Activated CD8-positive, alpha-beta memory T cell treated with anti-CD3 and anti-CD28 coated beads for 36 hours (primary cell): ENCODE measurements around the gene HS6ST2. TPM values are rescaled to one million over a fixed set of nuclear protein-coding genes. Genes with fewer than 3 reads are reported as not detected.

Experiments
- CTCF ChIA-PET: fragments of 350-600 bp; sonication (Branson Sonifier 250); formaldehyde crosslinking; loops from one replicate; lab custom pipeline; 2021; ENCODE audit warnings: antibody characterized with exemption; lab: Charles Lee
- POLR2A ChIA-PET: fragments of 350-600 bp; sonication (Branson Sonifier 250); formaldehyde crosslinking; loops from one replicate; lab custom pipeline; 2021; ENCODE audit warnings: antibody characterized with exemption; lab: Charles Lee
- total RNA-seq, 2 experiments: library from RNA; stranded (reverse); gene quantifications; one replicate each; pipeline ENCODE4 v1.2.3, GENCODE V29; 2021

Gene HS6ST2
- total RNA-seq, 2 experiments from 2014 or later, result 0.13 to 0.19 TPM

DNA sequence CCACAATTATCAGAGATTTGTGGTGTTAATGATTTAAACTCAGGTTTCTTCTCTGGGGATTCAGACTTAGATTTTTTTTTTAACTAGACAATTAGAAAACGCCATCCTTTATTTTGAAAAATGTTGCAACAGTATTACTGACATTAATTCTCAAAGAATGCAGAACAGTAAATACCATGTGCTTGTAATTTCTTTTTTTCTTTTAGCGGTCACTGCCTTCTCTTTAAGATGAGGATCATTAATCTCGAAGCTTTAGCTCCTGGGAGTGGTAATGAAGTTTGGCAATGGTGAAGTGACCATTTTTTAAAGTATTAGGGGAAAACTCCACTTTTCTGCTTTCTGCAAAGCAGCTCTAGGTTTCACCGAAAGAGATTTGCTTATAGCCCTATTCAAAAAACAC lies 305.6 kb downstream of the HS6ST2 start:
- ChIA-PET POLR2A (no interaction called here), CTCF (no interaction called here)

DNA sequence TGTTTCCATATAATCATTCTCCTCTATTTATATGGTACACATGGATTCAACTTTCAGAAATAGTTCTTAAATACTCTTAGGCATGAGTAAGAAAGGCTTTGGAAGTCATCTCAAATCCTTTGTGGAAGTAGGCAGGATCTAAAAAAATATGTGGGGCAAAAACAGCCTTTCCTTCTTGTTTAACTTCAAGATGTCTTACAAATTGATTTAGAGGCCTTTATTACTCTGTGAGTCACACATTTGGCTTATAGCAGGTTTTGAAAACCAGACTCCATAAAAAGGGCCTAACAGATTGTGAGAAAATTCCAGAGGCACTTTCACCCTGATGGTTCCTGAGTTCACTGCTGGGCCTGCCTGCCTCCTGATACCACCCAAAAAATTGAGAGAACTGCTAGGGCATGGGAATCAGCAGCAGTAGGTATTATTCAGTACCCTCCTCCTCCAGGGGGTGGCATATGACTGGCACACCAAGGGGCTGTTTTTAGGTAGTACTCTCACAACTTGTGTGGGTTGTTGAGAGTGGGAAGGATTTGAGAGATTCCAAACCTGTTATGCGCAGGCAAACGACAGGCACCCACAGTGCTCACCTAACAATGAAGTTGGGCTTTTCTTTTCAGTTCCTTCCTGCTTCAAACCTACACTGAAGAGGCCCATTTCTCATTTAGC lies 306.9 kb downstream of the HS6ST2 start:
- POLR2A ChIA-PET, result no interaction called here
- CTCF ChIA-PET, result no interaction called here

DNA sequence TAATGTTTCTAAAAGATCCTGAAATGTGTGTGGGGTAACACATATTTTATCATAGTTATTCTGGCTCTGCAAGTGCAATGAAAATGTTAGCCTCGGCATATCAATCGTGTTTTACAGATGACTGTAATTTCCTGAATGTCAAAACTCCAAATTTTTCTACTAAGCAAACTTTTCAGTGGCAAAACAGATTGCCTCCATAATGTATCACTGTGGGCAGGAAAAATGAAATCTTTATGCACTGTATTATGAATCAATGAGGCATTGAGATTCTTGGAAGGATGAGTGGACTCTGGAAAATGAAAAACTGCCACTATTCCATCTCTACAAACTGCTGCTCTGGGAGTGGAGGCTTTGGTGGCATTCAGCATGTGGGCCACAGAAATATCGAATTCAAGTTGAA lies 309.5 kb downstream of the HS6ST2 start:
- CTCF ChIA-PET, result interaction anchor here (0.6 kb wide), 1 partner anchor 17 kb away, joined by 3 read pairs; no protein-coding TSS in a partner anchor
- POLR2A ChIA-PET, result no interaction called here

DNA sequence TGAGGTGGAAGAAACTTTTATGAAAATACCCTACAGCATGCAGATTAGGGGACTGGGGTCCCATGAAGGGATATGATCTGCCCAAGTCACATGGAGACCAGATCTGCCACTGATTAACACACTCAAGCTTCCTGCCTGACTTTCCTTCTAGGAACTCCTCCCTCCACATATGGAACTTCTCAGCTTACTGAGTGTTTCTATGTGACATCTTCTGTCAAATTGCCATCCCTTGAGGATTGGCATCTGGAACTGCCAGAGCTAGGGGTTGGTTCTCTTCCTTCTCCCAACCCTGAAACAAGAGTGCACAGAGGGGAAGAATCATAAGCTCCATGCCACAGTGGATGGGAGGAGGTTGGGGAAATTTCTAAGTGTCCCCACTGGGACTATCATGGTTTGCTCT lies 319.0 kb downstream of the HS6ST2 start:
- POLR2A ChIA-PET, result no interaction called here
- CTCF ChIA-PET, result no interaction called here

DNA sequence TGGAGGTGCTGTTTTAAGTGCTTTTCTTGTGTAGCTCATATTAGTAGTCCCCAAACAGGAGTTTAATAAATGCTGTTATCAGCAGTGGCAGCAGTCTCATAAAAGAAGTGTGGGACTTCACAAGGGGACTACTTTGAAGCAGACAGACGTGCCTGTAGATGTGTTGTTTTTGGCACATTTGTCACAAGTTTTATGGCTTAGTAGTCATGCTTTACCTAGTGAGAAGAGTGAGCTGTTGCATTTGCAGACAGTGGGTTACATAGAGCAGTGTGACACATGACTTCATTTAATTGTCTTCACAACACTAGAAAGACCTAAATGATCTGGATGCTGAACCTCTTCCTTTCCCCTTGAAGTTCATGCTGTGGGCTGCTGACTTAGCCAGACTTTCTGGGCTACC lies 320.1 kb downstream of the HS6ST2 start:
- POLR2A ChIA-PET, result no interaction called here
- CTCF ChIA-PET, result no interaction called here

DNA sequence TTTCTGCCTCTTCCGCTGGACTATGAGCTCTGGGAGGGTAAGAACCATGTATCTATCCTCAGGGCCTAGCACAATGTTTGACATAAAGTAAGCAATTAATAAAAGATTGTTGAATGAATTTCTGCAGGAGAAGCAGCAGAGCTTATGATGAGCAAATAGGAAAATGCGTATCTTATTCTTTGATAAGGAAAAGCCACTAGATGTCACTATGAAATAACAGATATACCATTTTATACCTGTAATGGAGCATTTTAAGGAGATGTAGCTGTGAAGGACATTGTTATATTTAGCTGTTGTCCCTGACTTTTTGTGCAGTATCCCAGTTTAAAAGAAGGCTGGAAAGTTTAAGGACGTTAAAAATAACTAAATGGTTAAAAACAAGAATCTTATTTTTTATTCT lies 322.3 kb downstream of the HS6ST2 start:
- CTCF ChIA-PET, result no interaction called here
- POLR2A ChIA-PET, result no interaction called here

DNA sequence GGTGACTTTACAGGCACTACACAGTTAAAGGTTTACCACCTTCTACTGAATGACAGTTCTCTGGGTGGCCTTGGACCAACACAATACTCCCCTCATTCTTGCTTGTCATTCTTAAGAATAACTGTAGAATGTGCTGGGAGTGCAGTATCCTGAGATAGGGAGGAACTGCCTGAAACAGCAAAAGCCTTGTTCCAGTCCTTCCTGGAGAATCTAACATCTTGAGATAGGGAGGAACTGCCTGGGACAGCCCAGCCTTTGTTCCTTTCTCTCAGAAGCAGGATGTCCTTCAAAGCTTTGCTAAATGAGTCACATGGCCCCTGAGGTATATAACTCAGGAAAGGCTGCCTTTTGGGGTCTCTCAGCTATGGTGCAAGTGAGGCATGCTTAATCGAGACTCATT lies 323.9 kb downstream of the HS6ST2 start:
- ChIA-PET POLR2A (no interaction called here), CTCF (interaction anchor here (1.3 kb wide), 1 partner anchor 790 kb away, joined by 3 read pairs; no protein-coding TSS in a partner anchor)

DNA sequence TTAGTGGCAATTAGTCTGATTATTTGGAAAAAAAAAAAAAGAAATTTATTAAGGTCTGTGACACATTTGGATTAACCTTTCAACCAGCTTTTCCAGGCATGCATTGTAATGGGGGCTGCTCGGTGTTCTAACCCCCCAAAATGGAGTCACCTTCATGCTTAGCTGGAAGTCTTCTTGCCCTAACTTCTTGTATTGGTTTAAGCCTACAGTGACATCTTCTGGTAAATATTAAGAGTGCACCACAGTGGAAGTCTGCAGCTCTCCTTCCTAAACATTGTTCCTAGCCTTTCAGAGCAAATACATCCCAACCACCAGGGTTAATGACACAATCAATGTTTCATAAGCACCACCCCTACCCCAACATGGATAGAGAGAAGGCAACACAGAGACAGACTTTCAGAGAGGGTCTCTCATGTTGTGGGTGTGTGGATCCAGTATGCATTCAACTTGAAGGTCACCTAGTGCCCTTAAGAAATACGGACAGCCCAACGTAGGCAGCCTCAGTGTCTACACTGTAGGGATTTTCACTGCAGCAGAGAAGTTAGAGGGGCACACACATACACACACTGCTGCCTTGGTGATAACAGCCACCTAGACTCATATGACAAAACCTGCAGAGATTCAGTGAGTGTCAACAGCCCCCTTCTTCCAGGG lies 326.7 kb downstream of the HS6ST2 start:
- CTCF ChIA-PET, result interaction anchor here (1.3 kb wide), 2 partner anchors 405 to 411 kb away, joined by 3 to 4 read pairs; no protein-coding TSS in a partner anchor

DNA sequence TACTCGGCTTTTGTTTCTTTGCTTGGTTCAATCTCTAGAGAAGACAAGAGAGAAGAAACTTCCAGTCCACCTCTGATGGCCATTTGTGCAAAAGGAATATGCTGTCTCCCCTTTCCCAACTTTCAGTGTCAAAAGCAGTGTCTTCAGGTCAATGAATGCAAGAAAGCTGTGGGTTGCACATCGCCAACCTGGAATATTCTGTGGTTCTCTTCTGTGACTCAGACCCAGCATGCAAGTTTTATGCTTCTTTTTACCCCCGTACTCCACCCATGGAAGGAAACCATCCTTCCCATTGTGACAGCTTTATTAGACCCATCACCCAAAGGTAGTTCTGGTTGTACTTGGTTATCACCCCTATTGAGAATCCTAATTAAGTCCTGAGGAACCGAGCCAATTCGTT lies 334.0 kb downstream of the HS6ST2 start:
- CTCF ChIA-PET, result no interaction called here
- POLR2A ChIA-PET, result no interaction called here

More for the DNA sequence above, 326.7 kb downstream of the HS6ST2 start:
- POLR2A ChIA-PET, result no interaction called here

DNA sequence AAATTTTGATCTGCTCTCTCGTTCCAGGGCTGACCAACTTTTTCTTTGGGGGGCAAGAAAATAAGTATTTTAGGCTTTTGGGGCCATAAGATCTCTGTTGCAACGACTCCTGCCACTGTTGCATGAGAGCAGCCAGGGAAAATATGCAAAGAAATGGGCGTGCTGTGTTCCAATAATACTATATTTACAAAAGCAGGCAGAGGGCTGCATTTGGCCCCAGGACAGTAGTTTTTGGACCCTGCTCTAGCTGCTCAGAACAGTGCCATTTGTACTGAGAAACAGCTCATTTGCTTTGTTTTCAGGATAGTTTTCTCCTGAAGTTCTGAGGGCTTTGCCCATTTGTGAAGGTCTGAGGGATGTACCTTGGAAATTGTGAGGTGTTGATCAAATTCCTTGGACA lies 334.5 kb downstream of the HS6ST2 start:
- ChIA-PET POLR2A (no interaction called here), CTCF (no interaction called here)

DNA sequence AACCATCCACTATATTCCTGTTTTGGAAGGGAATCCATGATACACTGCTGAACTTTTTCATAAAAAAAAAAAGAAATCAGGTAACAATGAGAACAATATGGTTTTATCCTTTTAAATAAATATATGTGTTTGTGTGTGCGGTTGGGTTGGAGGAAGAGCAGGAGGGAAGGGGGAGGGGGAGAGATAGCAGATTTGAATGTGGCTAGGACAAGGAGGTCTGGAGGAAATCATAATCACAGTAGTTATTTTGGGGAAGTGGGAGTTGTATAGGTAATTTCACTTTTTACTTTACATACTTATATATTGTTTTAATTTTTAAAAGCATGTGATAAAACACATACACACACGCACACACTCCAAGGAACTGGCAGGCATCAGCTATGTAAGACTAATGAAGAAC lies 335.1 kb downstream of the HS6ST2 start:
- POLR2A ChIA-PET, result no interaction called here
- CTCF ChIA-PET, result interaction anchor here (1.1 kb wide), 1 partner anchor 330 kb away, joined by 3 read pairs; no protein-coding TSS in a partner anchor

DNA sequence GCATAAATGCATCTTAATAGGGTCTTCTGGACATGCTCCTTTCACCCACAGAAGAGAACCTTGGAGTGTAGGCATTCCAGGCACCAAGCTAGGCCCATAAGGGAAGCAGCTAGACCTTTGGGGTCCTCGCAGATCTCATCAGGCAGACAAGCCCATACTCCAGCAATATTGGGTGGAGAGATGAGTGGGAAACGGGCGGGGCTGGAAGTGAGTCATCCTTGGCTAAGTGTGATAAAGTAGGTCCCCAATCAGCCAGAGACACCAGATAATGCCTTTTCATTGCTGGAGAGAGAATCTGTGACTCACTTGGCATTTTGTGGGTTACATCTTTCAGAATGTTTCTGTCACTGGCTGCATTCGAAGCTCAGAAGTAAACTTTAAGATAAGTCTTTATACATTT lies 336.3 kb downstream of the HS6ST2 start:
- ChIA-PET POLR2A (no interaction called here), CTCF (interaction anchor here (1.1 kb wide), 1 partner anchor 329 kb away, joined by 3 read pairs; no protein-coding TSS in a partner anchor)

DNA sequence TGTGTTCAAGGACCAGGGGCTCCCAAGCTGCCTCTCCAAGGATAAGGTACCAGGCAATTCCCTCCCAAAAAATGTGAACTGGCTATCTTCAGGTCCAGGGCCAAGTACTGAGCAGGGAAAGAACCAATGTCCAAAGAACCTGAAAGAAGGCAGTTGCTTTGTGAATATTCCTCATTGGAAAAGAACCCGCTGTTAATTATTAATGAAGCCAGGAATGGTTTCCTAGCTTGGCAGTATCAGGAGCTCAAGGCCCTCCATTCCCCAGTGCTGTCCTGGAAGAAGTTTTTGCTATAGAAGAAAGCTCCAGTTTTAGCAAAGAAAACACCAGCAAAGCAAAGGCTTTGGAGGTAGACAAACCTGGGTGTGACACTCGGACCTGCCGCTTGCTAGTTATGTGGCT lies 339.6 kb downstream of the HS6ST2 start:
- ChIA-PET CTCF (no interaction called here), POLR2A (no interaction called here)

DNA sequence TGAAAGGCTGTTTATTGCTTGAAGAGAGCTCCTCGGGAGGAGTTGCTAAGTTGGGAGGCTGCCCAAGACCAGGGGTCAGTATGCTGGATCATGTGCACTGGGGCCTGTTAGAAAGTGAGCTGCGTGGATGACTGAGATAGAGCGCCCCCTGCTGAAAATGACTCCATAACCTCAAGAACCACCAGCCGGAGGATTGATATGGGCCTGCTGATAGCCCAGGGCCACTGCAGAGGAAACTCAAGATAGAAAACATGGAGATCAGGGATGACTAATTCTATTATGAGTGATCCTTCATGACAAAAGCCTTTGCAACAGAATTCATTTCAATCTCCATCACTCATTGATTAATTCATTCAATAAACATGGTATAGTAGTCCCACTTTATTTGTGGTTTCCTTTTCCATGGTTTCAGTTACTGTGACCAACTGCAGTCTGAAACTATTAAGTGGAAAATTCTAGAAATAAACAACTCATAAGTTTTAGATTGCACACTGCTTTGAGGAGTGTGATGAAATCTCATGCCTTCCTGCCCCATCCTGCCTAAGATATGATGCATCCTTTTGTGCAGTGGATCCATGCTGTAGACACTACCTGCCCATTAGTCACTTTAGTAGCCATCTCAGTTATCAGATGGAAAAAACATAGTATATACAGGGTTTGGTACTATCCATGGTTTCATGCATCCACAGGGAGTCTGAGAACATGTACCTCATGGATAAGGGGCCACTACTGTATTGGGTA lies 342.9 kb downstream of the HS6ST2 start:
- ChIA-PET POLR2A (no interaction called here), CTCF (interaction anchor here (2.5 kb wide), 1 partner anchor 322 kb away, joined by 9 read pairs; no protein-coding TSS in a partner anchor)

DNA sequence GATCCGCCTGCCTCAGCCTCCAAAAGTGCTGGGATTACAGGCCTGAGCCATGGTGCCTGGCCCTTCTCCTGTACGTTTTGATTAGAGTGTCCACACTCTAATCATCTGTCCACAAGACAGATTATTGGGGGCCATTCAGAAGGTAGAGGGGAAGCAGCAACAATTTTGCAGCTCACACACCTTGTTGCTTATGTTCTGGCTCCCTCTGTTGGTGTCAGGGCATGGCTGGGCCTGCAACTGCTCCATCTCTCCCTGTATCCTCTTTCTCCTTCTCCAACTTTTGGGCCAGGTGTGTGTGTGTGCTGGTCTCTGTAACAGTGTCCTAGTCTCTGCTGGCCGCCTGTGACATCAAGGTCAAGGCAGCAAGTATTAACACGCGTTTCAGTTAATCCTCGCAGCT lies 344.1 kb downstream of the HS6ST2 start:
- ChIA-PET POLR2A (no interaction called here), CTCF (interaction anchor here (2.5 kb wide), 1 partner anchor 321 kb away, joined by 9 read pairs; no protein-coding TSS in a partner anchor)

DNA sequence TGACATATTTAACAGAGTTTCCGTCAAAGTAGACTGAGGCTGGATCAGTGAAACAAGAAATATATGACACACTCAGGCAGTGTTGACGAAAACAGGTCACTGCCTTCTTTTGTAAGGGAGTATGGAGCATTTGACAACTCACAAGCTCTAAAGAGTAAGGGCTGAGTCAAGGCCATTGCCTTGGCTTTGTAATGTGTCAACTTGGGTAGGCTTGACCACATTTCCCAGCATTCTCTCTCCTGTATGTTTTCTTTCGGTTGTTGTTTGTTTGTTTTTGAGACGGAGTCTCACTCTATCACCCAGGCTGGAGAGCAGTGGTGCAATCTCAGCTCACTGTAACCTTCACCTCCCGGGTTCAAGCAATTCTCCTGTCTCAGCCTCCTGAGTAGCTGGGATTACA lies 344.6 kb downstream of the HS6ST2 start:
- CTCF ChIA-PET, result interaction anchor here (1.3 to 2.5 kb wide), 2 partner anchors 114 to 321 kb away, joined by 3 to 9 read pairs; no protein-coding TSS in a partner anchor

DNA sequence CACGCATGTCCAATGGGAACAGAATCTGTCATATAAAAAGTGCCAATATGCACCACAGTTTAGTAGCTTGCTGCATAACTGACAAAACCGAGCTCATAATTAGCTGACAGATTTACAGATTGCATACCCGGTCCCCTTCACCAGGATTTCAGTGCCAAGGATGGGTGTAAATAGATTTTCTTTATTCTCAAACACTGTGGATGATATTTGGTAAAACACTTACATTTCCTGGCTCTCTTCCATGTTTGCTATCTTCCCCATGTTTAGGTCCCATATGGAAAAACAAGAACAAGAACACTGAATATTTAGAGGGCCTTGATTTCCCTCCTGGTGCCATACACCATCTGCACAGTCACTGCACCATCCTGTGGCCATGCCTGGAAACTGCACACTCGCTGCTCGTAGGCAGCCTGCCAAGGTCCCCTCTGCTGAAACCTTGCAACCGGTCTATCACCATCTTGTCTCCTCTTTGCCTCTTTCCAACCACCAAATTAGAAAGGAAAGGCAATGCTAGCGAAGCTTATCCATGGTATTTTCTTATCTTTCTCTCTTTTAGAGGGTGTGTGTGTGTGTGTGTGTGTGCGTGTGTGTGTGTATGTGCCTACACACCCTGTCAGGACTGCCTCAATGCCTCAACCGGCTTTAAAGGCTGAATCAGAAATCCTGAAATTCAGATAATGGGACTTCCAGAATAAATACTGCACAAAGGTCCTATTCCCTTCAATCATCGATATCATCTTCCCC lies 345.4 kb downstream of the HS6ST2 start:
- CTCF ChIA-PET, result interaction anchor here (1.3 to 2.5 kb wide), 2 partner anchors 113 to 320 kb away, joined by 3 to 9 read pairs; no protein-coding TSS in a partner anchor
- POLR2A ChIA-PET, result no interaction called here

More for the DNA sequence above, 344.6 kb downstream of the HS6ST2 start:
- POLR2A ChIA-PET, result no interaction called here

DNA sequence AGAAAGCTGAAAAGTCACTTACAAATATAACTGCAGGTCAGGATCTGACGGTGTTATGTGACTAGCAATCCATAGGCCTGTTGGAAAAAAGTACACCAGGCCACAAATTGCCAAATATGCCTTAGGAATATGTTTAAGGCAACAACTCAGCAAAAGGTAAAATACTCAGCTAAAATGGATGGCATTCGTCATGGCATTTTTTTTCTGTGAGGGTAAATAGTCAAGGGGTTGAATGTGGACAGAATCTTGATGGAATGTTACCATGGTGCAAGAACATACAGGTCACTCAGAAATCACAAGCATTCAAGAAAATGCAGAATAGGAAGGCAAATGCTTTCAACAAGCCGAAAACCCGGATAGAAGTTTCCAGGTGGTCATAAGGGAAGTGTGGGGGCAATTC lies 347.9 kb downstream of the HS6ST2 start:
- CTCF ChIA-PET, result no interaction called here
- POLR2A ChIA-PET, result no interaction called here

DNA sequence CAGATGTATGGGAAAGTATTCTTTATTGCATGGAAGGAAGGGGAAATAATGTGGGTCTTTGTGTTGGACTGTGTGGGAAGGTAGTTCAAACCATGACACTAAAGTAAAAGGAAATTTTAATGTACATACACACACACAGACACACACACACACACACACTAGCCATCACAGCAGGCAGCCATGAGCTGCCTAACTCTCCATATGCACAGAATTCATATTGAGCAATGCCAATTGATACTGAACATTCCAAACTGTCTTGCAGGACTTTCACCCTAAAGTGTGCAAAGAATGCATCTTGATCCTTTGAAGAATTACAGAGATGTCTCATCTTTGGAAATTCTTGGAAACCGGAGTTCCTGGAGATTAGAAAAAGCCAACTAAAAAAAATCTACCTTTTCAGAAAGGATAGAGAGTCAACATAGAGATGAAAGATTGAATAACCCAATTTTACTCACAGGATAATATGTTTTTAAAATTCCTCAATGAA lies 349.0 kb downstream of the HS6ST2 start:
- ChIA-PET CTCF (no interaction called here), POLR2A (no interaction called here)
